ENCODE results near the gene FAM117B.

- TF ChIP-seq, protein P1, sequence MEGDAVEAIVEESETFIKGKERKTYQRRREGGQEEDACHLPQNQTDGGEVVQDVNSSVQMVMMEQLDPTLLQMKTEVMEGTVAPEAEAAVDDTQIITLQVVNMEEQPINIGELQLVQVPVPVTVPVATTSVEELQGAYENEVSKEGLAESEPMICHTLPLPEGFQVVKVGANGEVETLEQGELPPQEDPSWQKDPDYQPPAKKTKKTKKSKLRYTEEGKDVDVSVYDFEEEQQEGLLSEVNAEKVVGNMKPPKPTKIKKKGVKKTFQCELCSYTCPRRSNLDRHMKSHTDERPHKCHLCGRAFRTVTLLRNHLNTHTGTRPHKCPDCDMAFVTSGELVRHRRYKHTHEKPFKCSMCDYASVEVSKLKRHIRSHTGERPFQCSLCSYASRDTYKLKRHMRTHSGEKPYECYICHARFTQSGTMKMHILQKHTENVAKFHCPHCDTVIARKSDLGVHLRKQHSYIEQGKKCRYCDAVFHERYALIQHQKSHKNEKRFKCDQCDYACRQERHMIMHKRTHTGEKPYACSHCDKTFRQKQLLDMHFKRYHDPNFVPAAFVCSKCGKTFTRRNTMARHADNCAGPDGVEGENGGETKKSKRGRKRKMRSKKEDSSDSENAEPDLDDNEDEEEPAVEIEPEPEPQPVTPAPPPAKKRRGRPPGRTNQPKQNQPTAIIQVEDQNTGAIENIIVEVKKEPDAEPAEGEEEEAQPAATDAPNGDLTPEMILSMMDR (IDR thresholded peaks at IDR 0.05) = no peak
- TF ChIP-seq EP300 (IDR thresholded peaks at IDR 0.05) = no peak
- no peak for TF ChIP-seq POLR2AphosphoS5 (IDR thresholded peaks at IDR 0.05)
- no peak for TF ChIP-seq POLR2A (IDR thresholded peaks at IDR 0.05)
These were observed 8.5 kb downstream of the FAM117B start for GRCh38 chr2:202643012-202643858.

All from upper lobe of left lung (tissue), 4 donors.